ENCODE measurements around the gene THRB. TPM values are rescaled to one million over a fixed set of nuclear protein-coding genes. Genes with fewer than 3 reads are reported as not detected.

Gene THRB
- total RNA-seq, 2 donors from 2014 or later, result 6.7 to 6.9 TPM

- Histone ChIP-seq H3K9me3 (no peaks in the 10 kb centered on the region), H3K36me3 (replicated peaks in 1 of 2; ENCODE audit: insufficient read depth in 1 of 2, low read depth in 2 of 2) (no peaks in the 10 kb centered on the region), H3K27ac (no peak overlapping the region), H3K4me1 (no peaks in the 10 kb centered on the region), H3K27me3 (no peaks in the 10 kb centered on the region), H3K4me3 (no peak overlapping the region)
- DNase-seq (no peak), ATAC-seq (no peak)
- TF ChIP-seq POLR2A (IDR thresholded peaks at IDR 0.05) (no peak), CTCF (IDR thresholded peaks at IDR 0.05) (no peak)
- intact Hi-C loops (cut with DNase I), result no loop called here
- 70 to 76% methylated on average over 3 of the region's 3 CpGs for WGBS, 2 donors
Observed at GRCh38 chr3:24067483-24067882, 427.2 kb downstream of the THRB start.

MicroRNAs within 50 kb of the gene (microRNA counts, 767-probe panel; counts per million panel counts)
- 0 to 736 counts per million in 2 donors for microRNA hsa-miR-4792

Small RNA genes lying within 50 kb of the gene (microRNA-seq; reads per million reads assigned to microRNA genes)
- 0 to 0.45 reads per million in 2 donors for gene MIR4792 (ENCODE audit: borderline number of aligned reads in 2 of 2, borderline replicate concordance in 2 of 2)

Small RNA genes lying within 50 kb of the gene (small RNA-seq; reads per million reads assigned to genes)
- gene MIR4792, result not detected
